HuH-7.5 (cell line): ENCODE results near the gene TNRC6B.
"Not testable (repeated sequence)": the region's sequence is repeated elsewhere in the genome, so short reads cannot be mapped to it uniquely, and the experiment has no call there.

Experiments used
- DNase-seq: peaks from one replicate; pipeline ENCODE4 v3.0.0; 2011; ENCODE audit warnings: low spot score

Gene TNRC6B

GRCh38 chr22:40213478-40213877, 35.8 kb downstream of the TNRC6B start:
- DNase-seq, result no peak

- DNase-seq, result no peak
These were observed 37.5 kb downstream of the TNRC6B start for GRCh38 chr22:40215266-40215665.

GRCh38 chr22:40216041-40216756, 38.5 kb downstream of the TNRC6B start:
- no peak for DNase-seq

- DNase-seq, result no peak
These were observed 40.4 kb downstream of the TNRC6B start for GRCh38 chr22:40218152-40218551.

- no peak for DNase-seq
These were observed 41.1 kb downstream of the TNRC6B start for GRCh38 chr22:40218723-40219294.

- no peak for DNase-seq
These were observed 42.8 kb downstream of the TNRC6B start for GRCh38 chr22:40220316-40221054.

GRCh38 chr22:40221055-40221414, 43.3 kb downstream of the TNRC6B start:
- no peak for DNase-seq

GRCh38 chr22:40222979-40223378, 45.3 kb downstream of the TNRC6B start:
- DNase-seq, result not testable (repeated sequence)

GRCh38 chr22:40224702-40225101, 47.0 kb downstream of the TNRC6B start:
- DNase-seq, result no peak

- no peak for DNase-seq
These were observed 48.9 kb downstream of the TNRC6B start for GRCh38 chr22:40226620-40227019.

GRCh38 chr22:40231618-40232313, 54.0 kb downstream of the TNRC6B start:
- DNase-seq, result no peak

GRCh38 chr22:40232624-40233023, 54.9 kb downstream of the TNRC6B start:
- DNase-seq, result no peak

- DNase-seq, result no peak
These were observed 56.2 kb downstream of the TNRC6B start for GRCh38 chr22:40233886-40234285.

- no peak for DNase-seq
These were observed 56.9 kb downstream of the TNRC6B start for GRCh38 chr22:40234658-40235057.

- no peak for DNase-seq
These were observed 57.6 kb downstream of the TNRC6B start for GRCh38 chr22:40235308-40235707.

GRCh38 chr22:40236131-40236665, 58.5 kb downstream of the TNRC6B start:
- no peak for DNase-seq

- no peak for DNase-seq
These were observed 59.5 kb downstream of the TNRC6B start for GRCh38 chr22:40237241-40237640.

GRCh38 chr22:40237788-40238424, 60.2 kb downstream of the TNRC6B start:
- DNase-seq, result no peak

- no peak for DNase-seq
These were observed 61.0 kb downstream of the TNRC6B start for GRCh38 chr22:40238425-40239344.

- no peak for DNase-seq
These were observed 61.6 kb downstream of the TNRC6B start for GRCh38 chr22:40239345-40239683.

- no peak for DNase-seq
These were observed 62.4 kb downstream of the TNRC6B start for GRCh38 chr22:40240160-40240559.
